HepG2 (cell line): ENCODE data around the gene PLXNC1. TPM values are rescaled to one million over a fixed set of nuclear protein-coding genes. Genes with fewer than 3 reads are reported as not detected.

Experiments
- AFF4 ChIP-seq: sonication (generic); formaldehyde crosslinking; IDR thresholded peaks from 2 replicates; pipeline ENCODE4 v1.4.0; 2020; ENCODE audit warnings: missing genetic modification reagents
- CC2D1A ChIP-seq: sonication (generic); formaldehyde crosslinking; IDR thresholded peaks from 2 replicates; pipeline ENCODE4 v1.8.1; 2023; ENCODE audit warnings: mild to moderate bottlenecking, missing genetic modification reagents
- DR1 ChIP-seq: sonication (generic); formaldehyde crosslinking; IDR thresholded peaks from 2 replicates; pipeline ENCODE4 v1.8.0; 2021; ENCODE audit warnings: mild to moderate bottlenecking, missing genetic modification reagents, inconsistent platforms
- GTF3A ChIP-seq: sonication (generic); formaldehyde crosslinking; conservative IDR thresholded peaks from 2 replicates; pipeline ENCODE4 v1.4.0; 2020; ENCODE audit warnings: mild to moderate bottlenecking, missing genetic modification reagents
- HNRNPH1 ChIP-seq: fragments of 200-400 bp; formaldehyde crosslinking; optimal IDR thresholded peaks from 2 replicates; pipeline ENCODE3; 2017; ENCODE audit warnings: mild to moderate bottlenecking, low read depth, low read length
- MYNN ChIP-seq: sonication (generic); formaldehyde crosslinking; IDR thresholded peaks from 2 replicates; pipeline ENCODE4 v1.4.0; 2020; ENCODE audit warnings: mild to moderate bottlenecking, low read depth, missing genetic modification reagents
- NFRKB ChIP-seq: fragments of 450-650 bp; IDR thresholded peaks from 2 replicates; pipeline ENCODE4 v1.6.1; 2017
- PAWR ChIP-seq: sonication (generic); formaldehyde crosslinking; IDR thresholded peaks from 2 replicates; pipeline ENCODE4 v1.4.0; 2020; ENCODE audit warnings: missing genetic modification reagents, mild to moderate bottlenecking, borderline replicate concordance
- PRPF4 ChIP-seq: fragments of 200-400 bp; formaldehyde crosslinking; IDR thresholded peaks from 2 replicates; pipeline ENCODE4 v1.6.1; 2016; ENCODE audit warnings: low read length, low read depth; ENCODE audit not compliant: poor library complexity, severe bottlenecking
- SRSF1 ChIP-seq: fragments of 200-400 bp; formaldehyde crosslinking; optimal IDR thresholded peaks from 2 replicates; pipeline ENCODE3; 2017; ENCODE audit warnings: mild to moderate bottlenecking, low read depth, low read length, moderate library complexity
- SSRP1 ChIP-seq: IDR thresholded peaks from 2 replicates; pipeline ENCODE4 v1.6.1; 2016; ENCODE audit warnings: control low read depth
- XRCC5 ChIP-seq: fragments of 200-400 bp; formaldehyde crosslinking; optimal IDR thresholded peaks from 2 replicates; pipeline ENCODE3; 2017; ENCODE audit warnings: mild to moderate bottlenecking, low read length
- ZBTB34 ChIP-seq: sonication (generic); formaldehyde crosslinking; IDR thresholded peaks from 2 replicates; pipeline ENCODE4 v1.8.0; 2022; ENCODE audit warnings: mild to moderate bottlenecking, missing genetic modification reagents
- ZFYVE20 ChIP-seq: sonication (generic); formaldehyde crosslinking; IDR thresholded peaks from 2 replicates; pipeline ENCODE4 v1.8.0; 2023; ENCODE audit warnings: low read depth, mild to moderate bottlenecking, moderate library complexity, missing genetic modification reagents, borderline replicate concordance
- ZNF101 ChIP-seq: sonication (generic); formaldehyde crosslinking; IDR thresholded peaks from 2 replicates; pipeline ENCODE4 v1.4.0; 2020; ENCODE audit warnings: mild to moderate bottlenecking, low read depth, missing genetic modification reagents, borderline replicate concordance
- ZNF280D ChIP-seq: sonication (generic); formaldehyde crosslinking; IDR thresholded peaks from 2 replicates; pipeline ENCODE4 v1.5.1; 2020; ENCODE audit warnings: mild to moderate bottlenecking, missing genetic modification reagents
- ZNF329 ChIP-seq: sonication (generic); formaldehyde crosslinking; IDR thresholded peaks from 2 replicates; pipeline ENCODE4 v1.9.0; 2021; ENCODE audit warnings: low read depth, mild to moderate bottlenecking, missing genetic modification reagents
- ZNF576 ChIP-seq: sonication (generic); formaldehyde crosslinking; IDR thresholded peaks from 2 replicates; pipeline ENCODE4 v1.4.0; 2020; ENCODE audit warnings: mild to moderate bottlenecking, missing genetic modification reagents
- ZNF598 ChIP-seq: sonication (generic); formaldehyde crosslinking; IDR thresholded peaks from 2 replicates; pipeline ENCODE4 v1.5.1; 2020; ENCODE audit warnings: mild to moderate bottlenecking, missing genetic modification reagents, borderline replicate concordance
- ZNF629 ChIP-seq: sonication (generic); formaldehyde crosslinking; conservative IDR thresholded peaks from 2 replicates; pipeline ENCODE4 v1.5.0; 2020; ENCODE audit warnings: missing genetic modification reagents
- ZNF770 ChIP-seq: sonication (generic); formaldehyde crosslinking; IDR thresholded peaks from 2 replicates; pipeline ENCODE4 v1.5.0; 2020; ENCODE audit warnings: mild to moderate bottlenecking, missing genetic modification reagents
- polyA plus RNA-seq, 8 experiments: library from polyadenylated mRNA; depleted of rRNA in 3 of 8; stranded (reverse) in 7 of 8; unstranded in 1 of 8; fragments of >200 nt; fragmentation: Illumina TruSeq in 4 of 8; extraction: Trizol in 4 of 8; gene quantifications; 2 replicates each; pipeline versions ENCODE4 v1.2.1 to v1.2.3, GENCODE V29; 2011 to 2016; ENCODE audit warnings: low read depth in 4 of 8, missing spikeins in 1 of 8, mixed read lengths in 1 of 8; ENCODE audit not compliant: insufficient read depth in 1 of 8
- total RNA-seq, 5 experiments: library from RNA; depleted of rRNA; stranded (reverse); fragments of >200 nt; fragmentation: Illumina TruSeq; extraction: Trizol; gene quantifications; 2 replicates each; pipeline ENCODE4 v1.2.3, GENCODE V29; 2016; ENCODE audit warnings: low read depth in 1 of 5

Gene PLXNC1
- total and polyA plus RNA-seq, 2 of the 13 experiments (the other 11 are each of a cell fraction or from before 2014, with no cell fraction given), result 6.6 to 11.2 TPM

- TF ChIP-seq AFF4 (CRISPR knock-in tag) (no peak), XRCC5 (no peak), ZNF629 (CRISPR knock-in tag) (no peak), CC2D1A (no peak), ZNF329 (no peak), ZNF576 (CRISPR knock-in tag) (no peak), ZNF598 (CRISPR knock-in tag) (no peak), NFRKB (no peak), ZFYVE20 (no peak), SRSF1 (no peak), PAWR (CRISPR knock-in tag) (no peak), GTF3A (CRISPR knock-in tag) (no peak), SSRP1 (CRISPR knock-in tag) (no peak), ZBTB34 (CRISPR knock-in tag) (no peak), ZNF101 (CRISPR knock-in tag) (no peak), ZNF280D (no peak), PRPF4 (no peak), HNRNPH1 (no peak), ZNF770 (CRISPR knock-in tag) (no peak), MYNN (CRISPR knock-in tag) (no peak), DR1 (no peak)
Measured at GRCh38 chr12:94172973-94173372, 24.6 kb downstream of the PLXNC1 start (continued).
